HG02943 (cell line): Measurements from ENCODE around the gene ADGRB2.

Experiments
- ATAC-seq: cut with Tn5 transposase; IDR thresholded peaks from one replicate; pipeline ENCODE4 v1.9.1; 2021; ENCODE audit warnings: mild to moderate bottlenecking, low read depth, moderate library complexity; ENCODE audit not compliant: unreplicated experiment

Gene ADGRB2

GRCh38 chr1:31750858-31751510 is 13.2 kb downstream of the ADGRB2 start:
- ATAC-seq, result no peak

- no peak for ATAC-seq
Observed at GRCh38 chr1:31749785-31750735, 14.1 kb downstream of the ADGRB2 start.

- no peak for ATAC-seq
Observed at GRCh38 chr1:31748365-31748764, 15.8 kb downstream of the ADGRB2 start.

GRCh38 chr1:31747304-31747703 is 16.8 kb downstream of the ADGRB2 start:
- ATAC-seq, result no peak

- ATAC-seq, result no peak
Observed at GRCh38 chr1:31746687-31747086, 17.5 kb downstream of the ADGRB2 start.

GRCh38 chr1:31745946-31746670 is 18.0 kb downstream of the ADGRB2 start:
- no peak for ATAC-seq

GRCh38 chr1:31745096-31745945 is 18.8 kb downstream of the ADGRB2 start:
- no peak for ATAC-seq

- ATAC-seq, result no peak
Observed at GRCh38 chr1:31744165-31744888, 19.8 kb downstream of the ADGRB2 start.

GRCh38 chr1:31742462-31743212 is 21.5 kb downstream of the ADGRB2 start:
- no peak for ATAC-seq

- ATAC-seq, result no peak
Observed at GRCh38 chr1:31739346-31739745, 24.8 kb downstream of the ADGRB2 start.

- no peak for ATAC-seq
Observed at GRCh38 chr1:31736675-31737074, 27.5 kb downstream of the ADGRB2 start.

GRCh38 chr1:31735571-31735970 is 28.6 kb downstream of the ADGRB2 start:
- ATAC-seq, result no peak

- no peak for ATAC-seq
Observed at GRCh38 chr1:31734582-31735107, 29.5 kb downstream of the ADGRB2 start.

- no peak for ATAC-seq
Observed at GRCh38 chr1:31733389-31734219, 30.5 kb downstream of the ADGRB2 start.

GRCh38 chr1:31732751-31733289 is 31.3 kb downstream of the ADGRB2 start:
- ATAC-seq, result no peak

- ATAC-seq, result no peak
Observed at GRCh38 chr1:31732343-31732742, 31.8 kb downstream of the ADGRB2 start.

- no peak for ATAC-seq
Observed at GRCh38 chr1:31731049-31731565, 33.0 kb downstream of the ADGRB2 start.
